ENCODE measurements around the gene EPHB1.

EPHB1 gene

GRCh38 chr3:135076341-135076740 is 281.3 kb downstream of the EPHB1 start:
- TF ChIP-seq SIN3A (IDR thresholded peaks at IDR 0.05; ENCODE audit: borderline replicate concordance, insufficient read depth, low read length) (no peak), POLR2AphosphoS5 (IDR thresholded peaks at IDR 0.05; ENCODE audit: low read depth, low read length) (no peak), TAF1 (IDR thresholded peaks at IDR 0.05; ENCODE audit: borderline replicate concordance, insufficient read depth, low read length) (no peak), FOXP2 (optimal IDR thresholded peaks at IDR 0.05; ENCODE audit: borderline replicate concordance, extremely low read depth, extremely low read length, insufficient read depth) (no peak), REST (IDR thresholded peaks at IDR 0.05; ENCODE audit: insufficient read depth in 1 of 2, low read depth in 2 of 2, low read length in 2 of 2) (no peak)

- TF ChIP-seq SIN3A (IDR thresholded peaks at IDR 0.05; ENCODE audit: borderline replicate concordance, insufficient read depth, low read length): no peak
- TF ChIP-seq REST (IDR thresholded peaks at IDR 0.05; ENCODE audit: insufficient read depth in 1 of 2, low read depth in 2 of 2, low read length in 2 of 2): no peak
- TF ChIP-seq TAF1 (IDR thresholded peaks at IDR 0.05; ENCODE audit: borderline replicate concordance, insufficient read depth, low read length): no peak
- TF ChIP-seq POLR2AphosphoS5 (IDR thresholded peaks at IDR 0.05; ENCODE audit: low read depth, low read length): no peak
- no peak for TF ChIP-seq FOXP2 (optimal IDR thresholded peaks at IDR 0.05; ENCODE audit: borderline replicate concordance, extremely low read depth, extremely low read length, insufficient read depth)
Observed at GRCh38 chr3:135077186-135077585, 282.1 kb downstream of the EPHB1 start.

GRCh38 chr3:135078283-135078682 is 283.2 kb downstream of the EPHB1 start:
- TF ChIP-seq POLR2AphosphoS5 (IDR thresholded peaks at IDR 0.05; ENCODE audit: low read depth, low read length): no peak
- TF ChIP-seq FOXP2 (optimal IDR thresholded peaks at IDR 0.05; ENCODE audit: borderline replicate concordance, extremely low read depth, extremely low read length, insufficient read depth): no peak
- no peak for TF ChIP-seq TAF1 (IDR thresholded peaks at IDR 0.05; ENCODE audit: borderline replicate concordance, insufficient read depth, low read length)
- no peak for TF ChIP-seq SIN3A (IDR thresholded peaks at IDR 0.05; ENCODE audit: borderline replicate concordance, insufficient read depth, low read length)
- TF ChIP-seq REST (IDR thresholded peaks at IDR 0.05; ENCODE audit: insufficient read depth in 1 of 2, low read depth in 2 of 2, low read length in 2 of 2): no peak

GRCh38 chr3:135079095-135079494 is 284.0 kb downstream of the EPHB1 start:
- no peak for TF ChIP-seq TAF1 (IDR thresholded peaks at IDR 0.05; ENCODE audit: borderline replicate concordance, insufficient read depth, low read length)
- no peak for TF ChIP-seq REST (IDR thresholded peaks at IDR 0.05; ENCODE audit: insufficient read depth in 1 of 2, low read depth in 2 of 2, low read length in 2 of 2)
- TF ChIP-seq POLR2AphosphoS5 (IDR thresholded peaks at IDR 0.05; ENCODE audit: low read depth, low read length): no peak
- TF ChIP-seq SIN3A (IDR thresholded peaks at IDR 0.05; ENCODE audit: borderline replicate concordance, insufficient read depth, low read length): no peak
- no peak for TF ChIP-seq FOXP2 (optimal IDR thresholded peaks at IDR 0.05; ENCODE audit: borderline replicate concordance, extremely low read depth, extremely low read length, insufficient read depth)

- no peak for TF ChIP-seq REST (IDR thresholded peaks at IDR 0.05; ENCODE audit: insufficient read depth in 1 of 2, low read depth in 2 of 2, low read length in 2 of 2)
- no peak for TF ChIP-seq FOXP2 (optimal IDR thresholded peaks at IDR 0.05; ENCODE audit: borderline replicate concordance, extremely low read depth, extremely low read length, insufficient read depth)
- TF ChIP-seq SIN3A (IDR thresholded peaks at IDR 0.05; ENCODE audit: borderline replicate concordance, insufficient read depth, low read length): no peak
- TF ChIP-seq POLR2AphosphoS5 (IDR thresholded peaks at IDR 0.05; ENCODE audit: low read depth, low read length): no peak
- TF ChIP-seq TAF1 (IDR thresholded peaks at IDR 0.05; ENCODE audit: borderline replicate concordance, insufficient read depth, low read length): no peak
Observed at GRCh38 chr3:135081451-135081850, 286.4 kb downstream of the EPHB1 start.

Measured in PFSK-1 (cell line).